ENCODE data around the gene C10orf90. TPM values are rescaled to one million over a fixed set of nuclear protein-coding genes. Genes with fewer than 3 reads are reported as not detected.

C10orf90 gene
- total and polyA plus RNA-seq, 2 of the 8 experiments (the other 6 are each of a cell fraction or from before 2014, with no cell fraction given): 0.21 TPM; not detected in 1

- no peaks in the 10 kb centered on the region for H3K79me1 ChIP-seq (ENCODE audit: low read depth, low read length)
- H3K9me3 ChIP-seq (ENCODE audit: insufficient read depth in 2 of 2, low read depth in 1 of 2, low read length in 1 of 2): no peaks in the 10 kb centered on the region
- no peak overlapping the region for H3K18ac ChIP-seq (ENCODE audit: extremely low read depth, low read length)
- no peaks in the 10 kb centered on the region for H3K36me3 ChIP-seq (ENCODE audit: control insufficient read depth in 2 of 4, insufficient read depth in 4 of 4, low read length in 3 of 4)
- 90% methylated on average over 7 of the region's 7 CpGs; no CpG with 5 or more reads in 1 of the 2 experiments for WGBS, 2 experiments (ENCODE audit: extremely low coverage in 1 of 2, insufficient coverage in 1 of 2, insufficient read length in 1 of 2, insufficient replicate concordance in 2 of 2, low coverage in 1 of 2, low lambda C conversion rate in 2 of 2, missing lambda C conversion rate in 1 of 2)
- H3K14ac ChIP-seq (ENCODE audit: insufficient read length): no peak overlapping the region
- no peak overlapping the region for H3K27ac ChIP-seq (ENCODE audit: low read depth, low read length)
- no peaks in the 10 kb centered on the region for H3K4me1 ChIP-seq (replicated peaks in 1 of 4; ENCODE audit: control insufficient read depth in 3 of 4, insufficient read depth in 4 of 4, low read length in 3 of 4)
- no peak overlapping the region for H3K4me2 ChIP-seq (ENCODE audit: insufficient read depth in 1 of 2, low read depth in 2 of 2, low read length in 2 of 2)
- no peak for TF ChIP-seq EGR1 (IDR thresholded peaks at IDR 0.05; ENCODE audit: borderline replicate concordance, low read depth, low read length)
- no peak for TF ChIP-seq E2F6 (IDR thresholded peaks at IDR 0.05)
- TF ChIP-seq EP300 (IDR thresholded peaks at IDR 0.05; ENCODE audit: borderline replicate concordance in 1 of 2, low read depth in 2 of 2, low read length in 2 of 2): no peak
- no peak for TF ChIP-seq MAX (IDR thresholded peaks at IDR 0.05)
- TF ChIP-seq RAD21 (IDR thresholded peaks at IDR 0.05 in 1 of 2, conservative IDR thresholded peaks at IDR 0.05 in 1 of 2; ENCODE audit: low read depth in 2 of 2, low read length in 2 of 2): peak; percentile 30 to 43; a peak in 3 of 4 replicates
- TF ChIP-seq CTCF (IDR thresholded peaks at IDR 0.05; ENCODE audit: control extremely low read depth in 1 of 3, insufficient read depth in 1 of 3, low read depth in 1 of 3, low read length in 3 of 3): peak in 2 of 3 experiments; percentile 16 to 27; a peak in 2 of 4 replicates
- TF ChIP-seq CHD1 (IDR thresholded peaks at IDR 0.05; ENCODE audit: low read depth, low read length): no peak
- no peak overlapping the region for H3K23ac ChIP-seq (ENCODE audit: insufficient read length)
- no peaks in the 10 kb centered on the region for H4K20me1 ChIP-seq (replicated peaks in 1 of 2; ENCODE audit: control insufficient read depth in 1 of 2, insufficient read depth in 2 of 2, low read length in 2 of 2)
- no peak overlapping the region for H2AK5ac ChIP-seq (ENCODE audit: low read depth, low read length)
- no peak overlapping the region for H4K5ac ChIP-seq (ENCODE audit: insufficient read length, low read depth, low read length)
- no peaks in the 10 kb centered on the region for H3K79me2 ChIP-seq (ENCODE audit: control insufficient read depth in 1 of 2, insufficient read depth in 2 of 2, low read length in 2 of 2)
- FAIRE-seq: no peak
- no peak overlapping the region for H2BK15ac ChIP-seq (ENCODE audit: low read length)
- no peak overlapping the region for H4K8ac ChIP-seq (ENCODE audit: extremely low read depth, insufficient read depth, low read length)
- no peaks in the 10 kb centered on the region; the same call in 1 of the 2 replicates for H3K23me2 ChIP-seq (ENCODE audit: low read depth, low read length)
- H2BK120ac ChIP-seq (replicated peaks; ENCODE audit: low read depth, low read length): no peak overlapping the region
- no peak overlapping the region for H2BK5ac ChIP-seq (ENCODE audit: low read depth, low read length)
- H4K91ac ChIP-seq (replicated peaks; ENCODE audit: insufficient read length, low read length): no peak overlapping the region
- POLR2A ChIA-PET (ENCODE audit: partially characterized antibody): no interaction called here
- H3K27me3 ChIP-seq (replicated peaks in 1 of 4; ENCODE audit: control insufficient read depth in 3 of 4, extremely low read depth in 1 of 4, insufficient read depth in 3 of 4, low read length in 3 of 4): no peaks in the 10 kb centered on the region
- H2BK12ac ChIP-seq (ENCODE audit: low read depth, low read length): no peak overlapping the region
- DNase-seq (ENCODE audit: low read depth in 1 of 2, low spot score in 2 of 2): no peak
- no peak overlapping the region for H3K9ac ChIP-seq (replicated peaks in 1 of 4; ENCODE audit: extremely low read depth in 1 of 4, low read depth in 3 of 4, low read length in 3 of 4)
- H3K56ac ChIP-seq (replicated peaks; ENCODE audit: insufficient read length, low read depth, low read length): no peak overlapping the region
- no peak overlapping the region for H3K4ac ChIP-seq (replicated peaks; ENCODE audit: insufficient read length, low read depth, low read length)
- no peak overlapping the region for H3K4me3 ChIP-seq (ENCODE audit: extremely low read depth in 1 of 4, insufficient read depth in 2 of 4, low read depth in 3 of 4, low read length in 4 of 4)
- H2BK20ac ChIP-seq (ENCODE audit: low read length): no peak overlapping the region
- H2AFZ ChIP-seq (ENCODE audit: low read length): no peak overlapping the region
- CTCF ChIA-PET (ENCODE audit: partially characterized antibody): interaction anchor here (0.9 to 1.3 kb wide), 6 partner anchors 13 to 93 kb away, joined by 3 to 4 read pairs (median 3); no protein-coding TSS in a partner anchor
These were observed 150.5 kb downstream of the C10orf90 start for GRCh38 chr10:126519992-126520391.

All from H1 (cell line).